DOHH2 (cell line): ENCODE measurements around the gene HSPBP1.

Experiments used
- CTCF ChIP-seq: fragments of 200-600 bp; sonication (generic); IDR thresholded peaks from one replicate; pipeline ENCODE4 v1.5.1; 2014; ENCODE audit warnings: antibody characterized with exemption, mild to moderate bottlenecking, low read depth, low read length; ENCODE audit not compliant: poor library complexity, severe bottlenecking
- EZH2phosphoT487 ChIP-seq: fragments of 200-600 bp; sonication (generic); IDR thresholded peaks from 2 replicates; pipeline ENCODE4 v1.6.1; 2017; ENCODE audit warnings: borderline replicate concordance, mild to moderate bottlenecking, antibody characterized with exemption, low read length, moderate library complexity, mixed read lengths

- no peak for TF ChIP-seq CTCF
- no peak for TF ChIP-seq EZH2phosphoT487
These were observed 49.6 kb downstream of the HSPBP1 start for GRCh38 chr19:55230329-55230728.
